HEK293 (cell line): Measurements from ENCODE around the gene PFKL.

Experiments used
- CTCF ChIA-PET: fragments of 350-600 bp; formaldehyde crosslinking; extraction: SDS; loops from one replicate; lab custom pipeline; 2021; ENCODE audit warnings: antibody characterized with exemption; lab: Yijun Ruan, JAX
- POLR2A ChIA-PET: fragments of 300-600 bp; formaldehyde crosslinking; extraction: SDS; loops from one replicate; lab custom pipeline; 2020; ENCODE audit warnings: antibody characterized with exemption, inconsistent platforms; lab: Yijun Ruan, JAX
- H3K27ac ChIP-seq: fragments of 200-500 bp; sonication (Bioruptor generic); 2 replicates; pipeline ENCODE4 v1.5.1; 2014; ENCODE audit warnings: low read depth, low read length, control low read depth, inconsistent platforms; ENCODE audit errors: extremely low read depth
- H3K36me3 ChIP-seq, 2 experiments: fragments of 200-500 bp in 1 of 2; sonication (Bioruptor generic) in 1 of 2; 1 replicate in 1 of 2; 2 replicates in 1 of 2; pipeline ENCODE4 v1.5.1; 2014 to 2017; ENCODE audit warnings: inconsistent platforms in 2 of 2, low read length in 2 of 2; ENCODE audit not compliant: control insufficient read depth in 2 of 2, insufficient read depth in 1 of 2
- H3K4me1 ChIP-seq: fragments of 200-500 bp; sonication (Bioruptor generic); 2 replicates; pipeline ENCODE4 v1.5.1; 2014; ENCODE audit warnings: mild to moderate bottlenecking, low read length, inconsistent platforms; ENCODE audit not compliant: control insufficient read depth, insufficient read depth
- H3K4me3 ChIP-seq: 2 replicates; pipeline ENCODE4 v1.5.1; 2011; ENCODE audit warnings: low read depth, mild to moderate bottlenecking, control low read depth, low read length, moderate library complexity
- H3K9me3 ChIP-seq: fragments of 200-500 bp; sonication (Bioruptor generic); 2 replicates; pipeline ENCODE4 v1.5.1; 2014; ENCODE audit warnings: low read depth, low read length, inconsistent platforms; ENCODE audit not compliant: control insufficient read depth, insufficient read depth
- EGR2 ChIP-seq: fragments of 450-650 bp; formaldehyde crosslinking; IDR thresholded peaks from 2 replicates; pipeline ENCODE4 v1.5.1; 2016; ENCODE audit warnings: low read depth, missing biosample characterization, missing genetic modification characterization
- KLF1 ChIP-seq: fragments of 450-650 bp; formaldehyde crosslinking; IDR thresholded peaks from 2 replicates; pipeline ENCODE4 v1.5.1; 2016; ENCODE audit warnings: missing biosample characterization, missing genetic modification characterization
- ZBTB10 ChIP-seq: fragments of 450-650 bp; formaldehyde crosslinking; IDR thresholded peaks from 2 replicates; pipeline ENCODE4 v1.5.1; 2016; ENCODE audit warnings: missing biosample characterization, missing genetic modification characterization
- ZBTB20 ChIP-seq: fragments of 450-650 bp; formaldehyde crosslinking; IDR thresholded peaks from 2 replicates; pipeline ENCODE4 v1.5.1; 2016; ENCODE audit warnings: missing biosample characterization, missing genetic modification characterization
- ZBTB48 ChIP-seq: fragments of 450-650 bp; formaldehyde crosslinking; IDR thresholded peaks from 2 replicates; pipeline ENCODE4 v1.5.1; 2016; ENCODE audit warnings: missing biosample characterization, missing genetic modification characterization
- ZFHX2 ChIP-seq: fragments of 450-650 bp; formaldehyde crosslinking; conservative IDR thresholded peaks from 2 replicates; pipeline ENCODE4 v1.5.1; 2016; ENCODE audit warnings: missing biosample characterization, missing genetic modification characterization
- ZNF146 ChIP-seq: fragments of 450-650 bp; formaldehyde crosslinking; IDR thresholded peaks from 2 replicates; pipeline ENCODE4 v1.5.1; 2016; ENCODE audit warnings: missing biosample characterization, missing genetic modification characterization
- ZNF16 ChIP-seq: fragments of 450-650 bp; formaldehyde crosslinking; IDR thresholded peaks from 2 replicates; pipeline ENCODE4 v1.5.1; 2016; ENCODE audit warnings: low read depth, missing biosample characterization, missing genetic modification characterization
- ZNF184 ChIP-seq: fragments of 450-650 bp; IDR thresholded peaks from 2 replicates; pipeline ENCODE4 v1.5.1; 2018; ENCODE audit warnings: missing biosample characterization, mild to moderate bottlenecking, missing genetic modification characterization
- ZNF341 ChIP-seq: fragments of 450-650 bp; formaldehyde crosslinking; IDR thresholded peaks from 2 replicates; pipeline ENCODE4; 2016; ENCODE audit warnings: low read depth, missing biosample characterization, missing genetic modification characterization
- ZNF391 ChIP-seq: fragments of 450-650 bp; formaldehyde crosslinking; IDR thresholded peaks from 2 replicates; pipeline ENCODE4 v1.5.1; 2016; ENCODE audit warnings: low read depth, missing biosample characterization, missing genetic modification characterization, borderline replicate concordance
- ZNF48 ChIP-seq: fragments of 450-650 bp; formaldehyde crosslinking; IDR thresholded peaks from 2 replicates; pipeline ENCODE4 v1.5.1; 2016; ENCODE audit warnings: missing biosample characterization, missing genetic modification characterization
- ZNF513 ChIP-seq: fragments of 450-650 bp; IDR thresholded peaks from 2 replicates; pipeline ENCODE4 v1.5.1; 2018; ENCODE audit warnings: missing biosample characterization, missing genetic modification characterization
- ZNF548 ChIP-seq: fragments of 450-650 bp; formaldehyde crosslinking; IDR thresholded peaks from 2 replicates; pipeline ENCODE4 v1.5.1; 2016; ENCODE audit warnings: missing biosample characterization, missing genetic modification characterization

The PFKL gene

GRCh38 chr21:44259082-44259705 lies 40.7 kb upstream of the PFKL start:
- Histone ChIP-seq H3K4me3 (no peak overlapping the region), H3K36me3 (no peaks in the 10 kb centered on the region), H3K27ac (no peak overlapping the region), H3K4me1 (no peaks in the 10 kb centered on the region), H3K9me3 (no peaks in the 10 kb centered on the region)
- TF ChIP-seq ZNF548 (tag by site-specific recombination), result no peak
- TF ChIP-seq ZBTB48, result no peak
- peak; percentile 43; the same call in 1 of the 2 replicates for TF ChIP-seq KLF1
- 0 out of 2 replicates have a peak, but pooled peaks have one; percentile 4 for TF ChIP-seq EGR2 (tag by site-specific recombination)
- TF ChIP-seq ZFHX2 (tag by site-specific recombination), result peak; percentile 8; the same call in 1 of the 2 replicates
- POLR2A ChIA-PET, result no interaction called here
- CTCF ChIA-PET, result no interaction called here

GRCh38 chr21:44260066-44260465 lies 39.8 kb upstream of the PFKL start:
- ChIA-PET POLR2A (no interaction called here), CTCF (interaction anchor here (1.0 kb wide), 1 partner anchor 216 kb away, joined by 3 read pairs; no protein-coding TSS in a partner anchor)
- H3K27ac ChIP-seq, result no peak overlapping the region
- H3K4me3 ChIP-seq, result no peak overlapping the region
- no peaks in the 10 kb centered on the region for H3K9me3 ChIP-seq
- no peaks in the 10 kb centered on the region for H3K4me1 ChIP-seq
- no peak for TF ChIP-seq ZNF184 (tag by site-specific recombination)
- no peak for TF ChIP-seq ZNF513 (tag by site-specific recombination)
- TF ChIP-seq ZNF48 (tag by site-specific recombination), result no peak
- no peak for TF ChIP-seq ZNF16 (tag by site-specific recombination)
- TF ChIP-seq ZBTB10 (tag by site-specific recombination), result no peak
- no peak for TF ChIP-seq ZBTB20 (tag by site-specific recombination)
- TF ChIP-seq ZNF146 (tag by site-specific recombination), result no peak
- no peak for TF ChIP-seq ZNF391
- H3K36me3 ChIP-seq, result no peaks in the 10 kb centered on the region

- H3K9me3 ChIP-seq, result no peaks in the 10 kb centered on the region
- H3K36me3 ChIP-seq, result no peaks in the 10 kb centered on the region
- POLR2A ChIA-PET, result interaction anchor here (0.6 kb wide), 1 partner anchor 9 kb away, joined by 4 read pairs; no protein-coding TSS in a partner anchor
- no peaks in the 10 kb centered on the region for H3K4me1 ChIP-seq
- H3K4me3 ChIP-seq, result no peak overlapping the region
- TF ChIP-seq ZNF341 (tag by site-specific recombination) (no peak), ZFHX2 (tag by site-specific recombination) (peak; percentile 56), EGR2 (tag by site-specific recombination) (peak; percentile 87)
- H3K27ac ChIP-seq, result no peak overlapping the region
- CTCF ChIA-PET, result interaction anchor here (1.0 kb wide), 1 partner anchor 215 kb away, joined by 3 read pairs; no protein-coding TSS in a partner anchor
Observed at GRCh38 chr21:44260791-44261631, 38.8 kb upstream of the PFKL start.
